K562 (cell line): Measurements from ENCODE around the gene STYXL1. TPM values are rescaled to one million over a fixed set of nuclear protein-coding genes. Genes with fewer than 3 reads are reported as not detected.
A peak's percentile ranks its signal among the peaks of the same experiment; 100 is the strongest.

ENCODE experiments used
- ATAC-seq: fragments of 200-7000 bp; cut with Tn5 transposase; 3 replicates; pipeline ENCODE4 v1.9.1; 2020; ENCODE audit warnings: moderate library complexity
- BruUV-seq: library from RNA; stranded (reverse); fragments of 400-500 nt; replicated peaks from 2 replicates; lab custom pipeline; 2021; lab: Mats Ljungman, UMichigan
- CTCF ChIA-PET: fragments of 300-600 bp; formaldehyde crosslinking; extraction: SDS; loops from one replicate; lab custom pipeline; 2021; ENCODE audit warnings: low intra/inter-chr PET ratio; lab: Yijun Ruan, JAX
- POLR2A ChIA-PET: fragments of 300-600, 350-650 bp; sonication (Branson Sonifier 250); formaldehyde crosslinking; extraction: SDS; loops from one replicate; lab custom pipeline; 2021; ENCODE audit warnings: antibody characterized with exemption, inconsistent platforms; lab: Yijun Ruan, JAX
- DNase-seq, 4 experiments: peaks; one replicate each; pipeline versions ENCODE4 v3.0.0 to v3.0.0-alpha.2; 2011 to 2018; ENCODE audit warnings: low spot score in 3 of 4, mixed read lengths in 3 of 4; ENCODE audit errors: extremely low read depth in 1 of 4
- FAIRE-seq: peaks from 2 replicates; lab custom pipeline; 2011; peaks lifted over from hg19 to GRCh38; lab: Jason Lieb, UNC
- H2AFZ ChIP-seq: 2 replicates; pipeline ENCODE4 v1.6.0; 2011; ENCODE audit warnings: low read depth, low read length, control low read depth, inconsistent platforms
- H3K27ac ChIP-seq: fragments of 200-600 bp; 3 replicates; pipeline ENCODE4 v1.8.0; 2011; ENCODE audit warnings: low read depth, mild to moderate bottlenecking, control low read depth, inconsistent platforms, low read length, moderate library complexity, mixed read lengths; ENCODE audit errors: extremely low read depth
- H3K27me3 ChIP-seq, 2 experiments: fragments of 300-600 bp in 1 of 2; 2 replicates in 1 of 2; 3 replicates in 1 of 2; pipeline versions ENCODE4 v1.6.0 to v1.8.0; 2011; ENCODE audit warnings: inconsistent platforms in 2 of 2, low read length in 2 of 2, mild to moderate bottlenecking in 1 of 2, mixed read lengths in 1 of 2, moderate library complexity in 1 of 2; ENCODE audit not compliant: control insufficient read depth in 2 of 2, insufficient read depth in 2 of 2
- H3K36me3 ChIP-seq: fragments of 300-600 bp; 3 replicates; pipeline ENCODE4 v1.8.0; 2011; ENCODE audit warnings: mild to moderate bottlenecking, low read length, inconsistent platforms; ENCODE audit not compliant: control insufficient read depth, insufficient read depth
- H3K4me1 ChIP-seq, 2 experiments: fragments of 200-600 bp in 1 of 2; replicated peaks in 1 of 2; 2 replicates in 1 of 2; 3 replicates in 1 of 2; pipeline versions ENCODE4 v1.5.1 to v1.8.0; 2011; ENCODE audit warnings: inconsistent platforms in 2 of 2, low read length in 2 of 2, mild to moderate bottlenecking in 1 of 2, mixed read lengths in 1 of 2, moderate library complexity in 1 of 2; ENCODE audit not compliant: control insufficient read depth in 2 of 2, insufficient read depth in 2 of 2
- H3K4me2 ChIP-seq: 2 replicates; pipeline ENCODE4 v1.6.1; 2011; ENCODE audit warnings: low read length, control low read depth, inconsistent platforms, mixed read lengths; ENCODE audit not compliant: insufficient read depth
- H3K4me3 ChIP-seq: fragments of 200-600 bp; sonication (generic), shearing (Covaris generic); 2 replicates; pipeline ENCODE4 v1.5.1; 2016; ENCODE audit warnings: control low read depth, inconsistent platforms
- H3K79me2 ChIP-seq: fragments of 200-600 bp; 3 replicates; pipeline ENCODE4 v1.8.0; 2011; ENCODE audit warnings: low read length, inconsistent platforms; ENCODE audit not compliant: control insufficient read depth, insufficient read depth
- H3K9ac ChIP-seq, 2 experiments: 2 replicates each; pipeline versions ENCODE4 v1.6.0 to v1.6.1; 2011; ENCODE audit warnings: low read depth in 2 of 2, low read length in 2 of 2, control low read depth in 1 of 2, inconsistent platforms in 1 of 2, mild to moderate bottlenecking in 1 of 2, mixed read lengths in 1 of 2; ENCODE audit not compliant: insufficient read depth in 1 of 2
- H3K9me1 ChIP-seq: one replicate; pipeline ENCODE4 v1.6.0; 2011; ENCODE audit warnings: inconsistent platforms, mild to moderate bottlenecking, low read length, moderate library complexity; ENCODE audit not compliant: control insufficient read depth, insufficient read depth
- H3K9me3 ChIP-seq: replicated peaks from 2 replicates; pipeline ENCODE4 v1.5.1; 2011; ENCODE audit warnings: low read depth, low read length, inconsistent platforms; ENCODE audit not compliant: control insufficient read depth, insufficient read depth
- H4K20me1 ChIP-seq: replicated peaks from 2 replicates; pipeline ENCODE4 v1.6.1; 2011; ENCODE audit warnings: low read length, inconsistent platforms, mixed read lengths; ENCODE audit not compliant: control insufficient read depth, insufficient read depth
- DNMT1 ChIP-seq: fragments of 450-650 bp; IDR thresholded peaks from 2 replicates; pipeline ENCODE4 v1.6.1; 2016; ENCODE audit warnings: antibody characterized with exemption, mild to moderate bottlenecking
- EHMT2 ChIP-seq: fragments of 450-650 bp; IDR thresholded peaks from 2 replicates; pipeline ENCODE4 v1.6.1; 2018; ENCODE audit warnings: antibody characterized with exemption
- HOXB6 ChIP-seq: fragments of 250-450 bp; sonication (Bioruptor Pico); IDR thresholded peaks from 2 replicates; pipeline ENCODE4 v1.5.1; 2022; ENCODE audit warnings: mild to moderate bottlenecking, borderline replicate concordance
- LEF1 ChIP-seq: fragments of 450-650 bp; IDR thresholded peaks from 2 replicates; pipeline ENCODE4 v1.6.1; 2016; ENCODE audit warnings: mild to moderate bottlenecking
- NFE2 ChIP-seq: IDR thresholded peaks from 2 replicates; pipeline ENCODE4 v1.6.1; 2014; ENCODE audit warnings: antibody characterized with exemption, low read depth
- SIRT6 ChIP-seq: IDR thresholded peaks from one replicate; pipeline ENCODE4 v1.6.1; 2012; ENCODE audit warnings: low read depth, mild to moderate bottlenecking, control low read depth, inconsistent platforms, low read length, moderate library complexity
- SREBF2 ChIP-seq: sonication (generic); formaldehyde crosslinking; IDR thresholded peaks from 2 replicates; pipeline ENCODE4 v1.4.0; 2020; ENCODE audit warnings: mild to moderate bottlenecking, missing genetic modification reagents
- SUPT5H ChIP-seq: fragments of 450-650 bp; IDR thresholded peaks from 2 replicates; pipeline ENCODE4 v1.6.1; 2016
- WGBS: fragments of 100-300 bp; shearing (Covaris generic); methylation state at CpG from one replicate; pipeline ENCODE4 v1.1.6; 2016; ENCODE audit warnings: low coverage, mixed read lengths; ENCODE audit not compliant: insufficient coverage; ENCODE audit errors: missing lambda C conversion rate; 5-methylcytosine and 5-hydroxymethylcytosine counted together
- in situ Hi-C: fragments of 300-500 bp; cut with MboI; formaldehyde crosslinking; loops from 4 replicates; pipeline ENCODE4 v1.15.0; 2018; ENCODE audit warnings: inconsistent platforms, mixed read lengths
- intact Hi-C: fragments of 100-400 bp; cut with micrococcal nuclease; formaldehyde crosslinking; loops from 2 replicates; pipeline ENCODE4 v1.14.2; 2022
- polyA plus RNA-seq, 8 experiments: library from polyadenylated mRNA; depleted of rRNA in 4 of 8; stranded (reverse) in 5 of 8; unstranded in 3 of 8; fragments of >200 nt; fragmentation: Nextera tagmentation in 2 of 8; fragmentation: Illumina TruSeq in 1 of 8; extraction: Ambion mirVana in 2 of 8; extraction: Trizol in 1 of 8; gene quantifications; 2 replicates each; pipeline versions ENCODE4 v1.2.1 to v1.2.3, GENCODE V29; 2011 to 2014; ENCODE audit warnings: inconsistent platforms in 1 of 8, missing spikeins in 1 of 8
- total RNA-seq, 7 experiments: library from RNA; depleted of rRNA in 6 of 7; stranded (reverse); fragments of >200 nt in 6 of 7; fragmentation: Illumina TruSeq in 2 of 7; extraction: Trizol in 2 of 7; gene quantifications; 2 replicates each; pipeline versions ENCODE4 v1.2.1 to v1.2.3, GENCODE V29; 2011 to 2021; ENCODE audit warnings: low replicate concordance in 1 of 7
- TF ChIP-seq, protein P1 (sequence below), 2 experiments: fragments of 200-800 bp in 1 of 2; sonication (Bioruptor generic) in 1 of 2; sonication (generic) in 1 of 2; formaldehyde crosslinking in 1 of 2; IDR thresholded peaks in 1 of 2; conservative IDR thresholded peaks in 1 of 2; 2 replicates each; pipeline versions ENCODE4 v1.5.0 to v1.6.1; 2016 to 2020; ENCODE audit warnings: missing compliant biosample characterization in 1 of 2, missing genetic modification characterization in 1 of 2, missing genetic modification reagents in 1 of 2
- TF ChIP-seq, protein P2 (sequence below): IDR thresholded peaks from 2 replicates; pipeline ENCODE4 v1.6.1; 2011; ENCODE audit warnings: borderline replicate concordance, low read depth, mild to moderate bottlenecking, moderate library complexity, low read length; ENCODE audit not compliant: insufficient read depth, poor library complexity, severe bottlenecking
- TF ChIP-seq, protein P3 (sequence below): sonication (generic); formaldehyde crosslinking; IDR thresholded peaks from 2 replicates; pipeline ENCODE4 v1.8.0; 2022; ENCODE audit warnings: mild to moderate bottlenecking, missing genetic modification reagents

STYXL1 gene
- total and polyA plus RNA-seq, 9 of the 15 experiments (the other 6 are each of a cell fraction or from before 2014, with no cell fraction given) = 36.5 to 97.2 (median 49.9) TPM

DNA sequence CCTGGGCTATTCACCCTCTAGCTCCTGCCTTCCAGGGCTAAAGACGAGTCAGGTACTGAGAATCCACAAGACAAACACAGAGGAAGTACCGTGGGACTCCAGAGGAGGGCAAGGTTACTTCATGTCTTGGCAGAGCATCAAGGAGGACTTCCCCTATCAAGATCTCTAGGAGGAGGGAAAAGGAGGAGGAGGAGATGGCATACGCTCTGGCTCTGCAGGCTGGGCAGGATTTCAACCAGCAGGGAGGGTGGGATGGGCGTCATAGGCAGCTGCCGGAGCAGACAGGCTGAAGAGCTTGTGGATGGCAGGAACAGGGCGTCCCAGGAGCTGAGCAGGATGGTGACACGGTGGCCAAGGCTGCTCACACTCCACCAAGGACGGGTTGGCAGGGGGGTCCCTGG, 21.4 kb upstream of the STYXL1 start (continued):
- no peak for TF ChIP-seq HOXB6 (CRISPR knock-in tag)

DNA sequence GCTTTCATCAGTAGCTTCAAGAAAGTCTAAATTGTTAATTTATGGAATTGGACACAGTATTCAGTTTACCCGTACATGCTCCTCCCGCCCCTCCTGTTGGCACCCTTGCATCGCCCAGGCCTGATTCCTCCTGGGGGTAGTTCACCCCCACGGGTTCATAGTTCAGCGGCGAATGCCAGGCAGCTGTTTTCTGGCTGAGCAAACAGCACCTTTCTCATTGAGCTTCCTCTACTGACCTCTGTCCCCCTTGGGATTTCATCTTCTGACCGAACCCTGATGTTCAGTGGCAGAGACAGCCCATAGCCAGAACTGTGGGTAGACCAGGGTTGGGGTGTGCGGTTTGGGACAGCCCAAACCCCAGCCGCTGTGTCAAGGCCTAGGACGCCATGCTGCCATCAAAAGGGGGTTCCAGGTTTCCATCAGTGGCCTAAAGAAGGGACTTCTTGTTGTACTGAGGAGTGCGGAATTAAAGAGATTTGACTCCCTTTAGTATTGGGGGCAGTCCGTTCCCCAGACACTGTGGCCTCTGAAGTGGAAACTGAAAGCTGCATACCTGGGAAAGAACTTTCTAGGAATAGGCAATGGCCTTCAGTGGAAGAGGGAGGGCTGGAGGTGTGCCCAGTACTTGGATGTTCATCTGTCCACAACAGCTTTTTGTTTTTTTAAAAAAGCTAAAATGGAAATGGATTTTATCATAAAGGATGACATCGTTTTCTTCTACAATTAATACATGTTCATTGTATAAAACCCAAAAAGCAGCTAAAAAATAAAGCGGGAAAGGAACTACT, 19.1 kb upstream of the STYXL1 start:
- FAIRE-seq (no peak), DNase-seq (no peak), ATAC-seq (no peak)
- no peaks in the 10 kb centered on the region for H3K27me3 ChIP-seq
- H3K4me2 ChIP-seq = no peak overlapping the region
- no peak overlapping the region for H3K4me3 ChIP-seq
- H3K79me2 ChIP-seq = no peaks in the 10 kb centered on the region
- no peak overlapping the region for H3K9ac ChIP-seq
- H3K9me1 ChIP-seq = no peaks in the 10 kb centered on the region
- H3K36me3 ChIP-seq = peaks cover 52% of the 10 kb centered on the region
- intact Hi-C loops = no loop called here
- POLR2A ChIA-PET = interaction anchor here (0.6 to 4.1 kb wide), 6 partner anchors 8 to 627 kb away, joined by 3 to 21 read pairs (median 6); partner anchors contain the start of genes MDH2 and STYXL1
- H2AFZ ChIP-seq = no peak overlapping the region
- H3K27ac ChIP-seq = no peak overlapping the region
- CTCF ChIA-PET = no interaction called here
- peaks cover 0 to 23% of the 10 kb centered on the region in 2 experiments; a peak in 2 of 5 replicates for H3K4me1 ChIP-seq
- H3K9me3 ChIP-seq = no peaks in the 10 kb centered on the region; the same call in 1 of the 2 replicates
- no TSS peak for BruUV-seq
- 91% methylated on average over 14 of the region's 14 CpGs for WGBS
- H4K20me1 ChIP-seq = peaks cover 15% of the 10 kb centered on the region
- in situ Hi-C loops = no loop called here
- peak; percentile 56 for TF ChIP-seq SUPT5H
- TF ChIP-seq NFE2 = no peak
- no peak for TF ChIP-seq SIRT6
- no peak for TF ChIP-seq LEF1
- no peak for TF ChIP-seq SREBF2 (CRISPR knock-in tag)
- no peak for TF ChIP-seq DNMT1
- TF ChIP-seq, protein P1, sequence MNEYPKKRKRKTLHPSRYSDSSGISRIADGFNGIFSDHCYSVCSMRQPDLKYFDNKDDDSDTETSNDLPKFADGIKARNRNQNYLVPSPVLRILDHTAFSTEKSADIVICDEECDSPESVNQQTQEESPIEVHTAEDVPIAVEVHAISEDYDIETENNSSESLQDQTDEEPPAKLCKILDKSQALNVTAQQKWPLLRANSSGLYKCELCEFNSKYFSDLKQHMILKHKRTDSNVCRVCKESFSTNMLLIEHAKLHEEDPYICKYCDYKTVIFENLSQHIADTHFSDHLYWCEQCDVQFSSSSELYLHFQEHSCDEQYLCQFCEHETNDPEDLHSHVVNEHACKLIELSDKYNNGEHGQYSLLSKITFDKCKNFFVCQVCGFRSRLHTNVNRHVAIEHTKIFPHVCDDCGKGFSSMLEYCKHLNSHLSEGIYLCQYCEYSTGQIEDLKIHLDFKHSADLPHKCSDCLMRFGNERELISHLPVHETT (CRISPR knock-in tag; conservative IDR thresholded peaks at IDR 0.05 in 1 of 2, IDR thresholded peaks at IDR 0.05 in 1 of 2) = no peak
- TF ChIP-seq, protein P2, sequence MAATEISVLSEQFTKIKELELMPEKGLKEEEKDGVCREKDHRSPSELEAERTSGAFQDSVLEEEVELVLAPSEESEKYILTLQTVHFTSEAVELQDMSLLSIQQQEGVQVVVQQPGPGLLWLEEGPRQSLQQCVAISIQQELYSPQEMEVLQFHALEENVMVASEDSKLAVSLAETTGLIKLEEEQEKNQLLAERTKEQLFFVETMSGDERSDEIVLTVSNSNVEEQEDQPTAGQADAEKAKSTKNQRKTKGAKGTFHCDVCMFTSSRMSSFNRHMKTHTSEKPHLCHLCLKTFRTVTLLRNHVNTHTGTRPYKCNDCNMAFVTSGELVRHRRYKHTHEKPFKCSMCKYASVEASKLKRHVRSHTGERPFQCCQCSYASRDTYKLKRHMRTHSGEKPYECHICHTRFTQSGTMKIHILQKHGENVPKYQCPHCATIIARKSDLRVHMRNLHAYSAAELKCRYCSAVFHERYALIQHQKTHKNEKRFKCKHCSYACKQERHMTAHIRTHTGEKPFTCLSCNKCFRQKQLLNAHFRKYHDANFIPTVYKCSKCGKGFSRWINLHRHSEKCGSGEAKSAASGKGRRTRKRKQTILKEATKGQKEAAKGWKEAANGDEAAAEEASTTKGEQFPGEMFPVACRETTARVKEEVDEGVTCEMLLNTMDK = no peak
- TF ChIP-seq, protein P3, sequence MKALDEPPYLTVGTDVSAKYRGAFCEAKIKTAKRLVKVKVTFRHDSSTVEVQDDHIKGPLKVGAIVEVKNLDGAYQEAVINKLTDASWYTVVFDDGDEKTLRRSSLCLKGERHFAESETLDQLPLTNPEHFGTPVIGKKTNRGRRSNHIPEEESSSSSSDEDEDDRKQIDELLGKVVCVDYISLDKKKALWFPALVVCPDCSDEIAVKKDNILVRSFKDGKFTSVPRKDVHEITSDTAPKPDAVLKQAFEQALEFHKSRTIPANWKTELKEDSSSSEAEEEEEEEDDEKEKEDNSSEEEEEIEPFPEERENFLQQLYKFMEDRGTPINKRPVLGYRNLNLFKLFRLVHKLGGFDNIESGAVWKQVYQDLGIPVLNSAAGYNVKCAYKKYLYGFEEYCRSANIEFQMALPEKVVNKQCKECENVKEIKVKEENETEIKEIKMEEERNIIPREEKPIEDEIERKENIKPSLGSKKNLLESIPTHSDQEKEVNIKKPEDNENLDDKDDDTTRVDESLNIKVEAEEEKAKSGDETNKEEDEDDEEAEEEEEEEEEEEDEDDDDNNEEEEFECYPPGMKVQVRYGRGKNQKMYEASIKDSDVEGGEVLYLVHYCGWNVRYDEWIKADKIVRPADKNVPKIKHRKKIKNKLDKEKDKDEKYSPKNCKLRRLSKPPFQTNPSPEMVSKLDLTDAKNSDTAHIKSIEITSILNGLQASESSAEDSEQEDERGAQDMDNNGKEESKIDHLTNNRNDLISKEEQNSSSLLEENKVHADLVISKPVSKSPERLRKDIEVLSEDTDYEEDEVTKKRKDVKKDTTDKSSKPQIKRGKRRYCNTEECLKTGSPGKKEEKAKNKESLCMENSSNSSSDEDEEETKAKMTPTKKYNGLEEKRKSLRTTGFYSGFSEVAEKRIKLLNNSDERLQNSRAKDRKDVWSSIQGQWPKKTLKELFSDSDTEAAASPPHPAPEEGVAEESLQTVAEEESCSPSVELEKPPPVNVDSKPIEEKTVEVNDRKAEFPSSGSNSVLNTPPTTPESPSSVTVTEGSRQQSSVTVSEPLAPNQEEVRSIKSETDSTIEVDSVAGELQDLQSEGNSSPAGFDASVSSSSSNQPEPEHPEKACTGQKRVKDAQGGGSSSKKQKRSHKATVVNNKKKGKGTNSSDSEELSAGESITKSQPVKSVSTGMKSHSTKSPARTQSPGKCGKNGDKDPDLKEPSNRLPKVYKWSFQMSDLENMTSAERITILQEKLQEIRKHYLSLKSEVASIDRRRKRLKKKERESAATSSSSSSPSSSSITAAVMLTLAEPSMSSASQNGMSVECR (CRISPR knock-in tag) = no peak
- TF ChIP-seq EHMT2 = no peak
